Hematopoietic multipotent progenitor cell (in vitro differentiated cells): ENCODE measurements around the gene DPAGT1. TPM values are rescaled to one million over a fixed set of nuclear protein-coding genes. Genes with fewer than 3 reads are reported as not detected.
"Not testable (repeated sequence)": the region's sequence is repeated elsewhere in the genome, so short reads cannot be mapped to it uniquely, and the experiment has no call there.

Experiments used
- DNase-seq, 3 donors: peaks; one replicate each; pipeline ENCODE4 v3.0.0-alpha.2; 2011 to 2015; ENCODE audit warnings: low read depth in 2 of 3, low spot score in 2 of 3
- total RNA-seq: library from RNA; depleted of rRNA; stranded (reverse); fragments of >200 nt; gene quantifications from one replicate; pipeline ENCODE4 v1.2.3, GENCODE V29; 2012

The DPAGT1 gene
- total RNA-seq, 1 donor: 27.2 TPM

GRCh38 chr11:119065369-119065768, 36.3 kb downstream of the DPAGT1 start:
- peak in 2 of 3 donors; percentile 29 to 56 for DNase-seq

GRCh38 chr11:119062779-119063178, 38.9 kb downstream of the DPAGT1 start:
- DNase-seq: no peak

- DNase-seq: no peak
Measured at GRCh38 chr11:119061256-119061655, 40.4 kb downstream of the DPAGT1 start.

GRCh38 chr11:119059128-119059527, 42.5 kb downstream of the DPAGT1 start:
- DNase-seq: not testable (repeated sequence)

- DNase-seq: peak; percentile 96 to 99 (median 98)
Measured at GRCh38 chr11:119057000-119057769, 44.5 kb downstream of the DPAGT1 start, which contains the start of gene HYOU1. TSS of gene HYOU1 (minus strand) at chr11:119057205. CDS start at chr11:119056160, 1,045 bp downstream.

- DNase-seq: peak; percentile 22 to 31 (median 22)
Measured at GRCh38 chr11:119056421-119056999, 45.1 kb downstream of the DPAGT1 start.

- DNase-seq: peak in 2 of 3 donors; percentile 57 to 61
Measured at GRCh38 chr11:119055901-119056300, 45.8 kb downstream of the DPAGT1 start.

GRCh38 chr11:119054418-119054817, 47.2 kb downstream of the DPAGT1 start:
- no peak for DNase-seq

GRCh38 chr11:119052163-119052814, 49.4 kb downstream of the DPAGT1 start:
- DNase-seq: no peak

- DNase-seq: no peak
Measured at GRCh38 chr11:119051440-119052162, 50.1 kb downstream of the DPAGT1 start.

- no peak for DNase-seq
Measured at GRCh38 chr11:119049081-119049480, 52.6 kb downstream of the DPAGT1 start.

GRCh38 chr11:119048644-119049043, 53.0 kb downstream of the DPAGT1 start:
- no peak for DNase-seq

GRCh38 chr11:119047205-119047604, 54.4 kb downstream of the DPAGT1 start:
- no peak for DNase-seq

Other genes with a start within 250 kb of the DPAGT1 start
- gene CXCR5, start 218.0 kb downstream of the DPAGT1 start, total RNA-seq: 0.54 TPM
- 17.5 TPM for gene BCL9L, start 175.9 kb downstream of the DPAGT1 start, total RNA-seq
- not detected for gene UPK2, start 145.6 kb downstream of the DPAGT1 start, total RNA-seq
- not detected for gene FOXR1, start 130.1 kb downstream of the DPAGT1 start, total RNA-seq
- 34.2 TPM for gene CENATAC, start 103.7 kb downstream of the DPAGT1 start, total RNA-seq
- gene RPS25, start 83.5 kb downstream of the DPAGT1 start, total RNA-seq: 1,067 TPM
- gene TRAPPC4, start 83.1 kb downstream of the DPAGT1 start, total RNA-seq: 70.6 TPM
- gene SLC37A4, start 71.0 kb downstream of the DPAGT1 start, total RNA-seq: 23.7 TPM
- gene HYOU1, start 44.6 kb downstream of the DPAGT1 start, total RNA-seq: 68.4 TPM
- 55.2 TPM for gene VPS11, start 34.0 kb downstream of the DPAGT1 start, total RNA-seq
- gene HMBS, start 17.0 kb downstream of the DPAGT1 start, total RNA-seq: 9.2 TPM
- 7.8 TPM for gene C2CD2L, start 5.5 kb upstream of the DPAGT1 start, total RNA-seq
- 27.5 TPM for gene HINFP, start 19.7 kb upstream of the DPAGT1 start, total RNA-seq
- gene ABCG4, start 47.2 kb upstream of the DPAGT1 start, total RNA-seq: under 0.01 TPM
- 44.4 TPM for gene NLRX1, start 66.9 kb upstream of the DPAGT1 start, total RNA-seq
- gene NHERF4, start 83.6 kb upstream of the DPAGT1 start, total RNA-seq: 0.81 TPM
- 7.8 TPM for gene CBL, start 104.5 kb upstream of the DPAGT1 start, total RNA-seq
- 1.3 TPM for gene MCAM, start 215.3 kb upstream of the DPAGT1 start, total RNA-seq
- gene RNF26, start 232.7 kb upstream of the DPAGT1 start, total RNA-seq: 9.4 TPM
- gene C1QTNF5, start 239.0 kb upstream of the DPAGT1 start, total RNA-seq: under 0.01 TPM
- gene MFRP, start 244.9 kb upstream of the DPAGT1 start, total RNA-seq: not detected